Activated CD8-positive, alpha-beta memory T cell treated with anti-CD3 and anti-CD28 coated beads, Interleukin-2, amount 50 U/mL, for 4 hours (primary cell): ENCODE data around the gene CYYR1.

Experiments
- DNase-seq: peaks from one replicate; pipeline ENCODE4 v3.0.0-alpha.2; 2020

The CYYR1 gene

DNA sequence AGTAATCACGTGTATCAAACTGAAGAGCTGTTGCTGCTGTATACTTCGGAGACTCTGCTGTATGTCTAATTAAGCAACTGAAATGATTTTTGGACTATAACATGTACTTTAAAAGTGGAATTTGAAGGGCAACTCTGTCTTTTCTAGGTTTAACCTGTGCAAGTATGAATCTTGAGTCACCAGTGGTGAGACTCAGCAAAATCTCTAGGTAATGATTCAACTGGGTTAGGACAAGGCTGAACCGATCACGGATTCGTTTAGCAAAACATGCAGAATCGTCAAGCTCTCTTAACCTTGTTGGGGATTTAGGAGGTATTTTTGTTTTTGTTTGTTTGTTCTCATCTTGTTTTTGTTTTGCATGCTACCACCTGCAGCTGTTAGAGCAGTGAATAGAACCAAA, 149.6 kb downstream of the CYYR1 start:
- no peak for DNase-seq

DNA sequence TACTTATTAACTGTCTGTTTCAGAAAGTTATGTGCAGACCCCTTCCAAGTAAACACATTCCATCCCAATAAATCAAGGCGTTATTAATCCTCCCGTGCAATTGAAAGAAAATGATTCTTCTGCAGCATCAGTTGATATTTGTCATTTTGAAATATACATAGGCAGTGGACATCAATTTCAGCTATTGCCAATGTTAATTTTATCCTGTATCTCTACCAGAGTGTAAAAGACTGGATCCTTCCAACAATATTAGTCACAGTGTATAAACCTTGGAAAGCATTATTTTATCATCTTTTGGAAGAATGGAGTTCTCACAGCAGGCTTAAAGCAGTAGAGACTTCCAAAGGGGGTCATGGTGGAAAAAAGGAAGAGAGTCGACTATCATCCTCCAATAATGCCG, 150.4 kb downstream of the CYYR1 start:
- DNase-seq, result no peak

DNA sequence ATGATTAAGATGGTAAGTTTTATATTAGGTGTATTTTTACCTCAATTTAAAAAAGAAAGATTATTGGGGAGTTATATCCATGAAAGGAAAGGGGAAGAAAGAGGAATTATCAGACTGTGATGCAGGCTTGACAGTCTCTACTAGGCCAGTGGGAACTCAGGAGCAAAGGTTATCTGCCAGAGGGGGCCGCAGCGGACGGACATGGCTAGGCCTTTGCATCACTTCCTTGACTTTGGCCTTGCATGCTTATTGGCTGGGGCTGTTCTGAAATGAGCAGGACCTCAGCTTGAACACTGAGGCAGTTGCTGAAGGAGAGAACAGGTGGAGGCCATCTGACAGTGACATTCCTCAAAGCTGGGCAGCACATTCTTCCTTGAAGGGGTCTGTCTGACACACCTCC, 150.9 kb downstream of the CYYR1 start:
- DNase-seq, result no peak

DNA sequence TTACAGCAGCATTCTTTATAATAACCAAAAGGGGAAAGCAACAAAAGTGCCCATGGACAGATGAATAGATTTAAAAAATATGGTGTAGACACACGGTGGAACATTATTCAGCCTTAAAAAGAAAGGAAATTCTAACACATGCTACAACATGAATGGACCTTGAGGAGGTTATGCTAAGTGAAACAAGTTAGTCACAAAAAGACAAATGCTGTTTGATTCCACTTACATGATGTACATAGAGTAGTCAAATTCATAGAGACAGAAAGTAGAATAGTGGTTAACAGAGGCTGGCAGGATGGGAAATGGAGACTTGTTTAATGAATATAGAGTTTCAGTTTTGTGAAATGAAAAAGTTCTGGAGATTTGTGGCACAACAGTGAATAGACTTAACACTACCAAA, 151.4 kb downstream of the CYYR1 start:
- DNase-seq, result no peak
